SH-SY5Y (cell line): ENCODE data around the gene RFNG.

Source experiments
- GATA2 ChIP-seq: IDR thresholded peaks from 2 replicates; pipeline ENCODE4 v1.6.1; 2011; ENCODE audit warnings: mild to moderate bottlenecking, low read depth, low read length
- GATA3 ChIP-seq: IDR thresholded peaks from 2 replicates; pipeline ENCODE4 v1.6.1; 2011; ENCODE audit warnings: low read depth, mild to moderate bottlenecking, low read length, moderate library complexity

Gene RFNG

GRCh38 chr17:82050761-82051641 lies 610 bp downstream of the RFNG start:
- TF ChIP-seq GATA3: no peak
- TF ChIP-seq GATA2: no peak

GRCh38 chr17:82050152-82050760 lies 1.4 kb downstream of the RFNG start:
- TF ChIP-seq GATA3 (no peak), GATA2 (no peak)

GRCh38 chr17:82049521-82049971 lies 2.1 kb downstream of the RFNG start:
- TF ChIP-seq GATA2: no peak
- TF ChIP-seq GATA3: no peak

DNA sequence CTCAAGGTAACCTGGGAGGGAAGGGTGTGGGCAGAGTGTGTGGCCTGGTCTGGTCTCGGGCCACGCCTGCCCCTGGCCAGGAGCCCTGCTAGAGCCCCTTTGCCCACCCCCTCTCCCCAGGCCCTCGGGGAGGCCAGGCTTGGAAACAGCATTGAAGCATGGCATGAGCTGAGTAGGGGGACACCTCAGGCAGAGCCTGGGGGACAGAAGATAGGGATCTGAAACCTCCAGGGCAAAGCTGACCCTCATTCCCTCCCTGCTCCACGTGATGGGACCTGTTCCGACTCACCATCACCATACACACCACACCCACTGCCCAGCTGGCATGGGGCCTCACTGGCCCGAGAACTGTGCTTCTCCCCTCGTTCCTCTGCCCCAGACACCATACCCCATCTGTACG lies 2.5 kb downstream of the RFNG start:
- TF ChIP-seq GATA3 (no peak), GATA2 (no peak; the same call in 1 of the 2 replicates)

- TF ChIP-seq GATA3 (no peak), GATA2 (no peak)
These were observed 3.0 kb downstream of the RFNG start for GRCh38 chr17:82048571-82048971.

GRCh38 chr17:82047914-82048570 lies 3.6 kb downstream of the RFNG start:
- TF ChIP-seq GATA3 (no peak), GATA2 (no peak)

DNA sequence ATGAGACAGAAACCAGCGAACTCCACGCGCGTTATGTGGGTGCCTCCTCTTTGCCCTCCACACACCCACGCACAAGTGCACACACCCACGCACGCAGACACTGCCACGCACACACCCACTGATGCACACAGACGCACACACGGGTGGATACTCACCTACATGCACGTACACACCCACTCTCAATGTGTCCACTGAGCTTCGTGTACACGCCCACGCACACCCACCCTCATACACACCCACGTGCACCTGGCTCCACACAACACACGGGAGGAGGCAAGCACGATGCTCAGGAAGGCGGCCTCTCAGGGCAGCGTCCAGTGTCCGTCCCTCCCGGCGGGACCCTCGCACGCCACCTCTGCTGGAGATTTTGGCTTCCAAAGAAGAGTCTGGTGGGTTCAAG lies 4.2 kb downstream of the RFNG start:
- TF ChIP-seq GATA2: no peak

GRCh38 chr17:82046903-82047302 lies 4.7 kb downstream of the RFNG start:
- TF ChIP-seq GATA2 (no peak), GATA3 (no peak)

DNA sequence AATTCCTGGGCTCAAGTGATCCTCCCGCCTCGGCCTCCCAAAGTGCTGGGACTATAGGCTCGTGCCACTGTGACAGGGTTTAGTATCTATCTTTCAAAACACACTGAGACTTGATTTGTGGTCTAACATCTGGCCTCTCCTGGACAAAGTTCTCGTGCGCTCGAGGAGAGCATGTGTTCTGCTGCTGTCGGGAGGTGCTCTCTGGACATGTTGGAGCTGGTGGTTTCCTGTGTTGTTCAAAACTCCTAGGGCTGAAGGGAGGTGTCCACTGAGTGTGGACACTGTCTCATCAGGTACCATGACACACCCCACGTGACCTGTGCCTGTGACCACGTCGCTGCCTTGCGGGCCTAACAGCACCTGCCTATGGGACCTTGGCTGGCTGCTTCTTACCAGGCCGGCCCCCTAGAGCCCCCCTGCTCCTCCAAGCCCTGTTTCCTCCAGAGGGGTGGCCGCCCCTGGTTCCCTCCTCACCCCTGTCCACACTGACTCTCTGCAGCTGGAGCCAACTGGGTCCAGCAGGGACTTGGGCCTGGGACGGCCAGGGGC lies 5.6 kb downstream of the RFNG start:
- TF ChIP-seq GATA2: no peak

DNA sequence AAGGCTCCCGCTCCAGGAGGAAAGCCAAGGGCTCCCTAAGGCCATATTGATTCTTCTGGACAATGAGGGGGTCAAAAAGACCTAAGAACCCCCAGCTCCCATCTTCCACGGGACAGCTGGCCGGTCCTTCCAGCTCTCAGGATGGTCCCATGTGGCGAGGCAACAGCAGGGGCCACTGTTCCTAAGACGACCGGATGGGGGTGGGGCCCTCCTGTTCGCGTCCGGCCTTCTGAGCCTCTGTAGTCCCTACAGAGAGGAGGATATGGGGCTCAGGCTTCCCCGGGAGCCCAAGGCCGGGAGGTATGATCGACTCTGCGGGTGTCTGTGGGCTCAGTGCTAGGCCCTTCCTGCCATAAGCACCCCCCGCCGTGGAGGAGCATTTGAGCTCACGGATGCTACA lies 8.1 kb downstream of the RFNG start:
- no peak for TF ChIP-seq GATA2
- no peak for TF ChIP-seq GATA3

DNA sequence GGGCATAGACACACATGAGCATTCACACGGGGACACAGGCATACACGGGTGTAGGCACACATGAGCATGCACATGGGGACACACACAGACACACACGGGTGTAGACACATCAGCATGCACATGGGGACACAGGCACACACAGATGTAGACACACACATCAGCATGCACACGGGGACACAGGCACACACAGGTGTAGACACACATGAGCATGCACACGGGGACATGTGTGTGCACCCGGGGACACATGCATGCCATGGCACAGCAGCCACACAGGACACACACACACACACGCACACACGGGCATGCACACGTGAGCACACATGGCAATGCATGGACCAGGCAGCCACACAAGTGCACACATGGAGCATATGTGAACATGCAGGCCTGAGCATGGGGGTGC lies 9.0 kb downstream of the RFNG start:
- TF ChIP-seq GATA3: no peak
- TF ChIP-seq GATA2: no peak

- no peak for TF ChIP-seq GATA3
- TF ChIP-seq GATA2: no peak
These were observed 10.3 kb downstream of the RFNG start for GRCh38 chr17:82041144-82041814.

- TF ChIP-seq GATA3 (no peak), GATA2 (no peak)
These were observed 11.8 kb downstream of the RFNG start for GRCh38 chr17:82039695-82040299.

- TF ChIP-seq GATA3: no peak
These were observed 13.8 kb downstream of the RFNG start for GRCh38 chr17:82037889-82038195.
